CD4-positive, alpha-beta memory T cell (primary cell): Measurements from ENCODE around the gene BEND3. TPM values are rescaled to one million over a fixed set of nuclear protein-coding genes. Genes with fewer than 3 reads are reported as not detected.
A peak's percentile ranks its signal among the peaks of the same experiment; 100 is the strongest.
"Not testable (repeated sequence)": the region's sequence is repeated elsewhere in the genome, so short reads cannot be mapped to it uniquely, and the experiment has no call there.

Experiments used
- CTCF ChIA-PET: fragments of 350-600 bp; sonication (Branson Sonifier 250); formaldehyde crosslinking; loops from one replicate; lab custom pipeline; 2021; ENCODE audit warnings: inconsistent platforms; ENCODE audit not compliant: partially characterized antibody; lab: Charles Lee
- POLR2A ChIA-PET: fragments of 350-600 bp; sonication (Branson Sonifier 250); formaldehyde crosslinking; loops from one replicate; lab custom pipeline; 2021; ENCODE audit not compliant: partially characterized antibody; lab: Charles Lee
- DNase-seq, 5 donors: peaks; one replicate each; pipeline versions ENCODE4 v3.0.0 to v3.0.0-alpha.2; 2020 to 2022; ENCODE audit warnings: mixed read lengths in 1 of 5
- H3K27ac ChIP-seq: one replicate; pipeline ENCODE4 v1.7.0; 2013; ENCODE audit warnings: low read depth, low read length
- H3K27me3 ChIP-seq: 2 replicates; pipeline ENCODE4 v1.7.0; 2013; ENCODE audit warnings: mild to moderate bottlenecking, low read length, moderate library complexity; ENCODE audit not compliant: insufficient read depth
- H3K36me3 ChIP-seq: 2 replicates; pipeline ENCODE4 v1.7.0; 2013; ENCODE audit warnings: mild to moderate bottlenecking, low read length, moderate library complexity; ENCODE audit not compliant: insufficient read depth
- H3K4me1 ChIP-seq: 2 replicates; pipeline ENCODE4 v1.7.0; 2013; ENCODE audit warnings: mild to moderate bottlenecking, low read length, moderate library complexity; ENCODE audit not compliant: insufficient read depth
- H3K4me3 ChIP-seq, 2 donors: one replicate each; pipeline ENCODE4 v1.7.0; 2013; ENCODE audit warnings: low read length in 2 of 2, mild to moderate bottlenecking in 1 of 2
- H3K9me3 ChIP-seq, 2 donors: one replicate each; pipeline ENCODE4 v1.7.0; 2013; ENCODE audit warnings: low read length in 2 of 2, control low read depth in 1 of 2; ENCODE audit not compliant: control insufficient read depth in 1 of 2
- H3K27ac Mint-ChIP-seq, 7 donors: one replicate each; pipeline ENCODE4 v1.8.0; 2020 to 2021; ENCODE audit warnings: mixed read lengths in 7 of 7, mild to moderate bottlenecking in 6 of 7, inconsistent platforms in 3 of 7, moderate library complexity in 3 of 7
- H3K27me3 Mint-ChIP-seq, 2 donors: one replicate each; pipeline ENCODE4 v1.8.0; 2020 to 2021; ENCODE audit warnings: mixed read lengths in 2 of 2
- H3K36me3 Mint-ChIP-seq, 2 donors: one replicate each; pipeline ENCODE4 v1.8.0; 2020 to 2021; ENCODE audit warnings: mixed read lengths in 2 of 2, inconsistent platforms in 1 of 2, mild to moderate bottlenecking in 1 of 2
- H3K4me1 Mint-ChIP-seq, 4 donors: one replicate each; pipeline ENCODE4 v1.8.0; 2020 to 2021; ENCODE audit warnings: mixed read lengths in 4 of 4, mild to moderate bottlenecking in 1 of 4
- H3K4me3 Mint-ChIP-seq, 8 donors: one replicate each; pipeline ENCODE4 v1.8.0; 2020 to 2021; ENCODE audit warnings: mixed read lengths in 8 of 8, mild to moderate bottlenecking in 7 of 8, moderate library complexity in 6 of 8, inconsistent platforms in 3 of 8
- H3K9me3 Mint-ChIP-seq, 8 donors: one replicate each; pipeline ENCODE4 v1.8.0; 2020 to 2021; ENCODE audit warnings: mixed read lengths in 8 of 8, mild to moderate bottlenecking in 5 of 8, inconsistent platforms in 3 of 8, moderate library complexity in 1 of 8
- intact Hi-C: fragments of 100-400 bp; cut with micrococcal nuclease; formaldehyde crosslinking; loops from one replicate; pipeline ENCODE4 v1.15.1; 2023
- polyA plus RNA-seq, 2 donors: library from polyadenylated mRNA; unstranded; fragments of 300-500 nt; fragmentation: Illumina TruSeq; gene quantifications; one replicate each; pipeline ENCODE4 v1.2.3, GENCODE V29; 2021
- total RNA-seq, 2 experiments: library from RNA; stranded (reverse); gene quantifications; one replicate each; pipeline ENCODE4 v1.2.3, GENCODE V29; 2021

The BEND3 gene
- total and polyA plus RNA-seq, 4 experiments from 2014 or later: 0.63 to 1.1 (median 0.94) TPM; not detected in 1

DNA sequence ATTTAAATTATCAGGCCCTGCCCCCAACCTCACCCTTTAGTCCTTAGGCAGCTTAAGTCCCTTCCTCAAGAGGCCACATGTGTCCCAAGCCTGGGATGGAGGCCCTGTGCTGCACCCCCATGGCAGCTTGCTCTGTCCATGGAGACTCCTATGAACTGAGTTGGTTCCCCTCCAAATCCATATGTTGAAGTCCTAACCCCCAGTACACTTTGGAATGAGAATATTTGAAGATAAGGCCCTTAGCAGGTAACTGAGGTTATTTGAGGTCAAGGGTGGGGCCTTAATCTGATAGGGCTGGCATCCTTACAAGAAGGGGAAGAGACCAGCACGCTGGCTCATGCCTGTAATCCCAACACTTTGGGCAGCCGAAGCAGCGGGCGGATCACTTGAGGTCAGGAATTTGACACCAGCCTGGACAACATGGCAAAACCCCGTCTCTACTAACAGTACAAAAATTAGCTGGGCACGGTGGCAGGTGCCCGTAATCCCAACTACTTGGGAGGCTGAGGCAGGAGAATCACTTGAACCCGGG, 6.7 kb upstream of the BEND3 start:
- H3K36me3 Mint-ChIP-seq: no peaks in the 10 kb centered on the region
- H3K4me3 Mint-ChIP-seq: no peak overlapping the region
- H3K27ac Mint-ChIP-seq: no peak overlapping the region
- CTCF ChIA-PET: interaction anchor here (1.3 to 2.3 kb wide), 2 partner anchors 8 to 9 kb away, joined by 5 to 6 read pairs; no protein-coding TSS in a partner anchor
- H3K9me3 Mint-ChIP-seq: no peaks in the 10 kb centered on the region
- no peaks in the 10 kb centered on the region for H3K4me1 Mint-ChIP-seq
- H3K27ac ChIP-seq: no peak overlapping the region
- H3K36me3 ChIP-seq: no peaks in the 10 kb centered on the region
- H3K9me3 ChIP-seq: no peaks in the 10 kb centered on the region
- peaks cover 0 to under 1% of the 10 kb centered on the region in 2 donors for H3K27me3 Mint-ChIP-seq
- intact Hi-C loops: no loop called here
- no peak overlapping the region for H3K4me3 ChIP-seq
- H3K27me3 ChIP-seq: no peaks in the 10 kb centered on the region
- DNase-seq: no peak
- POLR2A ChIA-PET: no interaction called here
- H3K4me1 ChIP-seq: no peaks in the 10 kb centered on the region

DNA sequence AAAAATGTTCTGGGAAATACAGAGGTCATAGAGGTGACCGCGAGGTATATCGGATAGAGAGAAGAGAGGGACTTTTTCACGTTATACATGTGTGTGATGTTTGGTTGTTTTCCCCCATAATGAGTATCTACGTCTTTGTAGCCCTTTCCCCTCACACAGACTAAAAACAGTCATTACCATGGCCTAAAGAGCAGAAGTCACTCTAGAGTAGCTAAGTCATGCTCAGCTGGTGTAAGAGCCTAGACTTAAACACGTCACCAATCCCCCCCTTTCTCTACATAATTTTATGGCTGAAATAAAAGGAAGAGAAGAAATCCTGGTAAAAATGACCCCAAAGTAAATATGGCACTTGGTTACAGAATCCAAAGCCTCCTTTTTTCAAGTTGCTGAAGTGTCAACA, 6.0 kb upstream of the BEND3 start:
- Histone ChIP-seq H3K36me3 (no peaks in the 10 kb centered on the region), H3K9me3 (no peaks in the 10 kb centered on the region), H3K4me3 (no peak overlapping the region), H3K27me3 (peaks cover 4% of the 10 kb centered on the region), H3K27ac (no peak overlapping the region), H3K4me1 (peaks cover 7% of the 10 kb centered on the region)
- peaks cover 0 to under 1% of the 10 kb centered on the region in 2 donors for H3K36me3 Mint-ChIP-seq
- POLR2A ChIA-PET: no interaction called here
- H3K9me3 Mint-ChIP-seq: no peaks in the 10 kb centered on the region
- DNase-seq: no peak
- peaks cover 3 to 5% of the 10 kb centered on the region in 2 donors for H3K27me3 Mint-ChIP-seq
- H3K4me3 Mint-ChIP-seq: no peak overlapping the region
- H3K27ac Mint-ChIP-seq: no peak overlapping the region
- H3K4me1 Mint-ChIP-seq: peaks cover 4 to 7% (median 4%) of the 10 kb centered on the region in 4 donors
- intact Hi-C loops: no loop called here
- CTCF ChIA-PET: interaction anchor here (2.3 kb wide), 1 partner anchor 10 kb away, joined by 6 read pairs; no protein-coding TSS in a partner anchor

DNA sequence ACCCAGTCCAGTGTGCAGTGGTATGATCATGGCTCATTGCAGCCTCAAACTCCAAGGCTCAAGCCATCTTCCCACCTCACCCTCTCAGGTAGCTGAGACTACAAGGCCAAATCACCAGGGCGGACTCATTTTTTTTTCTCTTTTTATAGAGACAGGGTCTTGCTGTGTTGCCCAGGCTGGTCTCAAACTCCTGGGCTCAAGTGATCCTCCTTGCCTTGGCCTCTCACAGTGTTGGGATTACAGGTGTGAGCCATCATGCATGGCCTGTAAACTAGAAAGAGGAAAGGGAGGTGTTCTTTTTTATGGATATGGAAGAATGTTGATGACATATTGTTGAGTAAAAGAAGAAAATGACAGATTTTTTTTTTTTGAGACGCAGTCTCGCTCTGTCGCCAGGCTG, 5.1 kb upstream of the BEND3 start:
- Histone ChIP-seq H3K4me3 (no peak overlapping the region), H3K27ac (no peak overlapping the region), H3K36me3 (no peaks in the 10 kb centered on the region), H3K4me1 (peaks cover 12% of the 10 kb centered on the region), H3K27me3 (peaks cover 5% of the 10 kb centered on the region), H3K9me3 (no peaks in the 10 kb centered on the region)
- peaks cover 0 to 3% of the 10 kb centered on the region in 2 donors for H3K36me3 Mint-ChIP-seq
- no peak overlapping the region for H3K4me3 Mint-ChIP-seq
- intact Hi-C loops: no loop called here
- no peak overlapping the region for H3K27ac Mint-ChIP-seq
- no peaks in the 10 kb centered on the region for H3K9me3 Mint-ChIP-seq
- peaks cover 5 to 11% (median 8%) of the 10 kb centered on the region in 4 donors for H3K4me1 Mint-ChIP-seq
- ChIA-PET CTCF (interaction anchor here (0.6 kb wide), 2 partner anchors 20 to 164 kb away, joined by 3 read pairs; no protein-coding TSS in a partner anchor), POLR2A (no interaction called here)
- H3K27me3 Mint-ChIP-seq: peaks cover 3 to 5% of the 10 kb centered on the region in 2 donors
- no peak for DNase-seq

DNA sequence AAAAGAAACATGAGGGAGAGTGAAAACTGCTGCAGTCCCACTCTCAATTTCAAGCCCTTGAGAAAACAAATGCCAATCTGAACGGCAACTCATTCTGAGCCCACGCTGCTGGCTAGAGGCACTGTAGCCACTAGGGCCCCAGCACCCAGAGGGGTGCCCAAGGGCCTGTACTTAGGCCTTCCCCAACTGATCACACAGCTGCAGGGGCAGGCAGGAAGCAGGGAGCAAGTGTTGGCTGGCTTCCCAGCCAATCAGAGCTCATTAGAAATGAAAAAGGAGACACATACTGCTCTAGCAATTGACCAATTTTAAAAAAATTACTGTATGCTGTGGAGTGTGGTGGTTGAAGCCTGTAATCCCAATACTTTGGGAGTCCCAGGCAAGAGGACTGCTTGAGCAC, 3.7 kb upstream of the BEND3 start:
- no peak for DNase-seq
- Histone ChIP-seq H3K27me3 (peaks cover 5% of the 10 kb centered on the region), H3K36me3 (no peaks in the 10 kb centered on the region), H3K4me3 (no peak overlapping the region), H3K9me3 (no peaks in the 10 kb centered on the region), H3K27ac (no peak overlapping the region), H3K4me1 (peaks cover 13% of the 10 kb centered on the region)
- no peak overlapping the region for H3K27ac Mint-ChIP-seq
- peaks cover 5 to 11% (median 9%) of the 10 kb centered on the region in 4 donors for H3K4me1 Mint-ChIP-seq
- ChIA-PET CTCF (interaction anchor here (0.8 kb wide), 1 partner anchor 11 kb away, joined by 4 read pairs; no protein-coding TSS in a partner anchor), POLR2A (no interaction called here)
- peaks cover 3 to 5% of the 10 kb centered on the region in 2 donors for H3K27me3 Mint-ChIP-seq
- H3K4me3 Mint-ChIP-seq: no peak overlapping the region
- no peaks in the 10 kb centered on the region for H3K9me3 Mint-ChIP-seq
- intact Hi-C loops: loop anchor here (5.0 to 10.0 kb wide), 2 partner anchors 142 to 674 kb away; no protein-coding TSS in a partner anchor
- H3K36me3 Mint-ChIP-seq: peaks cover 0 to 3% of the 10 kb centered on the region in 2 donors

DNA sequence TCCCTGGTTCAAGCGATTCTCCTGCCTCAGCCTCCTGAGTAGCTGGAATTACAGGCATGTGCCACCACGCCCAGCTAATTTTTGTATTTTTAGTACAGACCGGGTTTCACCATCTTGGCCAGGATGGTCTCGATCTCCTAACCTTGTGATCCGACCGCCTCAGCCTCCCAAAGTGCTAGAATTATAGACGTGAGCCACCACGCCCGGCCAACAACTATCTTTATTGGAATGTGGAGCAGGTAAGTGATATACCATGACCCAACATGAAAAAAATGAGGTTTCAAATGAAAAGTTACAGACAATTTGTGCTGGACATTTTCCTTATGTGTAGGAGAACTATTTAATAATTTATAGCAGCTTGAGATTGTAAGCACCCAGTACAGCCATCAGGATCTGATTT, 3.2 kb upstream of the BEND3 start:
- intact Hi-C loops: loop anchor here (5.0 to 10.0 kb wide), 2 partner anchors 141 to 674 kb away; no protein-coding TSS in a partner anchor
- H3K36me3 ChIP-seq, H3K27ac Mint-ChIP-seq, H3K36me3 Mint-ChIP-seq, H3K27me3 Mint-ChIP-seq, H3K9me3 ChIP-seq, H3K4me3 ChIP-seq, H3K27me3 ChIP-seq, DNase-seq, POLR2A ChIA-PET, H3K27ac ChIP-seq, H3K9me3 Mint-ChIP-seq, H3K4me3 Mint-ChIP-seq: not testable (repeated sequence)
- peaks cover 8 to 16% (median 12%) of the 10 kb centered on the region in 4 donors for H3K4me1 Mint-ChIP-seq
- CTCF ChIA-PET: interaction anchor here (0.7 to 0.8 kb wide), 2 partner anchors 10 to 114 kb away, joined by 3 to 4 read pairs; no protein-coding TSS in a partner anchor
- H3K4me1 ChIP-seq: peaks cover 18% of the 10 kb centered on the region

DNA sequence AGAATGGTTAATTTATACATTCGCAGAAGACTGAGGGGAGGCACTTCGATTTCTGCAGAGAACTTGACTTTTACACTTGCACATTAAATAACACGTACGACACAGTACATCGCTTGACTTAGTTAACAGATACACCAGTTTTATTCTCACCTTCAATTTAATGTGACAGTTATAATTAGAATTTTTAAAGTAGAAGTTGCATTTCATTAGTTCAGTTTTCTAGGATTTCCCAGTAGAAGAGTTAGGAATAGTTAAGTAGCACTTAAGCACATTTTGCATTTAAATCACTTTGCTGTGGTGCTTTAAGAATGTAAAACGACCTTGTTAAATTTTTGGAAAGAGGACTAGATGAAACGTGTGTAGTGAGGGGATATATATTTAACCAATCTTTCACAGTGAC, 1.6 kb upstream of the BEND3 start:
- H3K9me3 Mint-ChIP-seq: no peaks in the 10 kb centered on the region
- H3K27me3 Mint-ChIP-seq: peaks cover 3 to 5% of the 10 kb centered on the region in 2 donors
- peaks cover 5% of the 10 kb centered on the region for H3K27me3 ChIP-seq
- no peak overlapping the region for H3K4me3 ChIP-seq
- ChIA-PET POLR2A (no interaction called here), CTCF (no interaction called here)
- no peak for DNase-seq
- H3K27ac ChIP-seq: no peak overlapping the region
- no peaks in the 10 kb centered on the region for H3K36me3 ChIP-seq
- intact Hi-C loops: loop anchor here (5.0 to 10.0 kb wide), 2 partner anchors 140 to 672 kb away; no protein-coding TSS in a partner anchor
- peak overlapping the region in 1 of 7 donors; percentile 82 for H3K27ac Mint-ChIP-seq
- H3K4me1 ChIP-seq: peaks cover 19% of the 10 kb centered on the region
- H3K4me3 Mint-ChIP-seq: peak overlapping the region in 7 of 8 donors; percentile 7 to 94 (median 86)
- peaks cover 8 to 18% (median 13%) of the 10 kb centered on the region in 4 donors for H3K4me1 Mint-ChIP-seq
- peaks cover 0 to 5% of the 10 kb centered on the region in 2 donors for H3K36me3 Mint-ChIP-seq
- H3K9me3 ChIP-seq: no peaks in the 10 kb centered on the region

DNA sequence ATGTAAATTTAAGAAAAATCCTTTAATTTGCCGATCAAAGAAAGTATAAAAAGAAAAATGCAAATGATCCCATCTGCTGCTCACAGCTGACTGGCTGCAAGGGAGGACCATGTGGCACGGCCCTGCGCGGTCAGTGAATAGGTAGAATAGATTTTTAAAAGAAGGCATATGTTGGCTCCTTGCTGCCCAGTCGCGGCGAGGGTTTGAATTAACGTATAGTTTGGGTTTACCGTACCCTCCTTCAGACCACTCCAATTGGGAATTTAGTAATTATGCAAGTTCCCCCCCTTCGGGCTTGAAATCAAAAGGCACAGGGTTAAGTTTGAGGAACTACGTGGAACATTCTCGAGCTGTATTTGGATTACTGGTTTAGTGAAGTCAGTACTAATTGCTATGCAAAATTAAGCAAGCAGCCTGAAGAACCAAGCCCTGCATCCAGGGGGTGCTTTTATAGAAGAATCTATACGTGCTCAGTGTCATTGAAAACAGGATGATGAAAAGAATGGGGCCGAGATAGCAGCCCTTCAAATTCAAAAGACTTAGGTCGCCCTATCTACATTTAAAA, 1.1 kb upstream of the BEND3 start:
- CTCF ChIA-PET: interaction anchor here (1.2 to 1.3 kb wide), 2 partner anchors 9 to 88 kb away, joined by 3 to 4 read pairs; no protein-coding TSS in a partner anchor
- intact Hi-C loops: loop anchor here (5.0 to 10.0 kb wide), 2 partner anchors 139 to 672 kb away; no protein-coding TSS in a partner anchor
- peak in 3 of 5 donors; percentile 4 to 27 (median 14) for DNase-seq

More for the DNA sequence above, 1.1 kb upstream of the BEND3 start:
- H3K4me1 ChIP-seq: peaks cover 19% of the 10 kb centered on the region
- peaks cover 5% of the 10 kb centered on the region for H3K27me3 ChIP-seq
- peaks cover 8 to 18% (median 13%) of the 10 kb centered on the region in 4 donors for H3K4me1 Mint-ChIP-seq
- peak overlapping the region; percentile 50 to 55 for H3K4me3 ChIP-seq
- peaks cover 0 to 5% of the 10 kb centered on the region in 2 donors for H3K36me3 Mint-ChIP-seq
- POLR2A ChIA-PET: interaction anchor here (1.3 kb wide), 1 partner anchor 343 kb away, joined by 4 read pairs; the partner anchor contains the start of gene PDSS2
- peak overlapping the region in 3 of 7 donors; percentile 30 to 82 (median 80) for H3K27ac Mint-ChIP-seq
- H3K4me3 Mint-ChIP-seq: peak overlapping the region; percentile 85 to 94 (median 86)
- H3K9me3 ChIP-seq: no peaks in the 10 kb centered on the region
- peaks cover 3 to 5% of the 10 kb centered on the region in 2 donors for H3K27me3 Mint-ChIP-seq
- no peaks in the 10 kb centered on the region for H3K36me3 ChIP-seq
- no peak overlapping the region for H3K27ac ChIP-seq
- H3K9me3 Mint-ChIP-seq: no peaks in the 10 kb centered on the region
